IMR-90 (cell line): ENCODE measurements around the gene PIK3R3. TPM values are rescaled to one million over a fixed set of nuclear protein-coding genes. Genes with fewer than 3 reads are reported as not detected.

ENCODE experiments used
- ATAC-seq: fragments of 200-7000 bp; cut with Tn5 transposase; 2 replicates; pipeline ENCODE4 v1.9.1; 2020; ENCODE audit warnings: low read depth, mild to moderate bottlenecking, moderate library complexity
- BruUV-seq: library from RNA; stranded (reverse); fragments of 400-500 nt; replicated peaks from 2 replicates; lab custom pipeline; 2021; lab: Mats Ljungman, UMichigan
- CTCF ChIA-PET: fragments of 300-600 bp; formaldehyde crosslinking; extraction: SDS; loops from one replicate; lab custom pipeline; 2021; ENCODE audit warnings: antibody characterized with exemption; lab: Yijun Ruan, JAX
- POLR2A ChIA-PET: fragments of 300-600 bp; sonication (Branson Sonifier 250); formaldehyde crosslinking; loops from one replicate; lab custom pipeline; 2022; ENCODE audit warnings: antibody characterized with exemption; ENCODE audit not compliant: unreplicated experiment; lab: Charles Lee
- DNase-seq: peaks from one replicate; pipeline ENCODE4 v3.0.0; 2013
- H2AFZ ChIP-seq: replicated peaks from 2 replicates; pipeline ENCODE3; 2013; ENCODE audit warnings: low read length, mild to moderate bottlenecking; ENCODE audit not compliant: poor library complexity
- H2AK5ac ChIP-seq: 2 replicates; pipeline ENCODE4 v1.6.1; 2013; ENCODE audit warnings: low read depth, low read length, inconsistent platforms
- H2AK9ac ChIP-seq: replicated peaks from 2 replicates; pipeline ENCODE3; 2013; ENCODE audit warnings: mild to moderate bottlenecking, low read depth, low read length, moderate library complexity; ENCODE audit not compliant: poor library complexity
- H2BK120ac ChIP-seq: 2 replicates; pipeline ENCODE4 v1.6.1; 2013; ENCODE audit warnings: low read depth, low read length, inconsistent platforms
- H2BK15ac ChIP-seq: 3 replicates; pipeline ENCODE4 v1.6.1; 2013; ENCODE audit warnings: low read depth, low read length, inconsistent platforms
- H2BK20ac ChIP-seq: 2 replicates; pipeline ENCODE4 v1.6.1; 2013; ENCODE audit warnings: low read depth, mild to moderate bottlenecking, inconsistent platforms, low read length, moderate library complexity
- H2BK5ac ChIP-seq: 2 replicates; pipeline ENCODE4 v1.6.1; 2013; ENCODE audit warnings: mild to moderate bottlenecking, low read depth, low read length, inconsistent platforms; ENCODE audit not compliant: poor library complexity, severe bottlenecking
- H3K14ac ChIP-seq: replicated peaks from 2 replicates; pipeline ENCODE4 v1.6.1; 2013; ENCODE audit warnings: low read depth, low read length, inconsistent platforms
- H3K18ac ChIP-seq: 2 replicates; pipeline ENCODE4 v1.6.1; 2013; ENCODE audit warnings: low read depth, low read length, control low read depth
- H3K23ac ChIP-seq: 2 replicates; pipeline ENCODE4 v1.6.1; 2013; ENCODE audit warnings: low read depth, low read length, inconsistent platforms
- H3K27ac ChIP-seq: 2 replicates; pipeline ENCODE4 v1.5.1; 2013; ENCODE audit warnings: mild to moderate bottlenecking, control low read depth, low read length; ENCODE audit not compliant: insufficient read depth
- H3K27me3 ChIP-seq: 2 replicates; pipeline ENCODE4 v1.6.1; 2013; ENCODE audit warnings: low read length; ENCODE audit not compliant: control insufficient read depth, insufficient read depth
- H3K36me3 ChIP-seq: 2 replicates; pipeline ENCODE4 v1.6.1; 2013; ENCODE audit warnings: low read length, mixed read lengths; ENCODE audit not compliant: control insufficient read depth, insufficient read depth
- H3K4ac ChIP-seq: 2 replicates; pipeline ENCODE4 v1.6.1; 2013; ENCODE audit warnings: low read depth, low read length, inconsistent platforms
- H3K4me1 ChIP-seq: 2 replicates; pipeline ENCODE4 v1.6.1; 2013; ENCODE audit warnings: low read length, mixed read lengths; ENCODE audit not compliant: control insufficient read depth, insufficient read depth
- H3K4me2 ChIP-seq: 2 replicates; pipeline ENCODE4 v1.6.1; 2013; ENCODE audit warnings: low read depth, mild to moderate bottlenecking, control low read depth, low read length, moderate library complexity
- H3K4me3 ChIP-seq: 2 replicates; pipeline ENCODE4 v1.5.1; 2013; ENCODE audit warnings: low read depth, mild to moderate bottlenecking, control low read depth, low read length, moderate library complexity; ENCODE audit not compliant: insufficient read depth
- H3K56ac ChIP-seq: 2 replicates; pipeline ENCODE4 v1.6.1; 2013; ENCODE audit warnings: low read length, inconsistent platforms; ENCODE audit not compliant: insufficient read depth; ENCODE audit errors: extremely low read depth
- H3K79me1 ChIP-seq, 2 experiments: 2 replicates each; pipeline ENCODE4 v1.6.1; 2013; ENCODE audit warnings: low read length in 2 of 2, inconsistent platforms in 1 of 2, low read depth in 1 of 2
- H3K9ac ChIP-seq: 2 replicates; pipeline ENCODE4 v1.6.1; 2013; ENCODE audit warnings: low read depth, low read length, control low read depth
- H3K9me1 ChIP-seq: 2 replicates; pipeline ENCODE4 v1.6.1; 2013; ENCODE audit warnings: low read length, inconsistent platforms; ENCODE audit not compliant: insufficient read depth
- H3K9me3 ChIP-seq: 2 replicates; pipeline ENCODE4 v1.6.1; 2013; ENCODE audit warnings: low read length; ENCODE audit not compliant: control insufficient read depth, insufficient read depth
- H4K20me1 ChIP-seq: 2 replicates; pipeline ENCODE4 v1.6.1; 2013; ENCODE audit warnings: low read length, inconsistent platforms; ENCODE audit not compliant: insufficient read depth
- H4K5ac ChIP-seq: 2 replicates; pipeline ENCODE4 v1.6.1; 2013; ENCODE audit warnings: mild to moderate bottlenecking, low read depth, low read length, control low read depth
- H4K8ac ChIP-seq, 2 experiments: 2 replicates each; pipeline ENCODE4 v1.6.1; 2013; ENCODE audit warnings: low read depth in 2 of 2, low read length in 2 of 2, control low read depth in 1 of 2, inconsistent platforms in 1 of 2
- H4K91ac ChIP-seq: 2 replicates; pipeline ENCODE4 v1.6.1; 2013; ENCODE audit warnings: low read depth, low read length, inconsistent platforms; ENCODE audit not compliant: insufficient read depth
- CTCF ChIP-seq: conservative IDR thresholded peaks from 2 replicates; pipeline ENCODE4 v1.5.1; 2012; ENCODE audit warnings: mild to moderate bottlenecking, low read depth, low read length, improper control_type of control experiment
- ELK1 ChIP-seq: fragments of 150-350 bp; IDR thresholded peaks from 2 replicates; pipeline ENCODE4 v1.6.1; 2016; ENCODE audit warnings: low read depth, mild to moderate bottlenecking, low read length, moderate library complexity, borderline replicate concordance
- FOS ChIP-seq: fragments of 150-350 bp; IDR thresholded peaks from 2 replicates; pipeline ENCODE4 v1.6.1; 2016; ENCODE audit warnings: low read depth, low read length
- MAZ ChIP-seq: IDR thresholded peaks from 2 replicates; pipeline ENCODE4 v1.6.1; 2012; ENCODE audit warnings: low read depth, mild to moderate bottlenecking, low read length, improper control_type of control experiment, moderate library complexity, borderline replicate concordance
- NFE2L2 ChIP-seq: fragments of 150-350 bp; IDR thresholded peaks from 2 replicates; pipeline ENCODE4 v1.6.1; 2016; ENCODE audit warnings: low read depth, mild to moderate bottlenecking, low read length
- POLR2A ChIP-seq: IDR thresholded peaks from 2 replicates; pipeline ENCODE4 v1.6.1; 2012; ENCODE audit warnings: mild to moderate bottlenecking, low read depth, low read length
- RAD21 ChIP-seq: IDR thresholded peaks from 2 replicates; pipeline ENCODE4 v1.6.1; 2012; ENCODE audit warnings: low read length, improper control_type of control experiment
- RCOR1 ChIP-seq: IDR thresholded peaks from 2 replicates; pipeline ENCODE4 v1.6.1; 2012; ENCODE audit warnings: mild to moderate bottlenecking, low read length, improper control_type of control experiment; ENCODE audit not compliant: insufficient replicate concordance
- SMC3 ChIP-seq: fragments of 150-350 bp; IDR thresholded peaks from 2 replicates; pipeline ENCODE4 v1.6.1; 2016; ENCODE audit warnings: low read depth, mild to moderate bottlenecking, antibody characterized with exemption, low read length, moderate library complexity
- USF2 ChIP-seq: fragments of 150-350 bp; IDR thresholded peaks from 2 replicates; pipeline ENCODE4 v1.6.1; 2017; ENCODE audit warnings: mild to moderate bottlenecking, antibody characterized with exemption, low read length, low read depth
- WGBS, 2 experiments: methylation state at CpG; one replicate each; pipeline versions ENCODE4 v1.1.5 to v1.1.7; 2013; ENCODE audit warnings: missing lambda C conversion rate in 2 of 2; ENCODE audit not compliant: insufficient read length in 1 of 2; ENCODE audit errors: extremely low coverage in 2 of 2; 5-methylcytosine and 5-hydroxymethylcytosine counted together
- dilution Hi-C: fragments of 300-500 bp; cut with HindIII; formaldehyde crosslinking; loops from one replicate; pipeline ENCODE4 v1.14.3; 2018; ENCODE audit warnings: low sequenced_read_pairs; ENCODE audit not compliant: unreplicated experiment
- in situ Hi-C: fragments of 300-500 bp; cut with MboI; formaldehyde crosslinking; loops from 3 replicates; pipeline ENCODE4 v1.14.3; 2019; ENCODE audit warnings: low sequenced_read_pairs, inconsistent platforms, mixed read lengths
- intact Hi-C: fragments of 100-400 bp; cut with micrococcal nuclease; formaldehyde crosslinking; loops from 2 replicates; pipeline ENCODE4 v1.10.0; 2022
- polyA plus RNA-seq, 3 experiments: library from polyadenylated mRNA; depleted of rRNA; stranded (reverse); fragments of >200 nt; gene quantifications; 2 replicates each; pipeline ENCODE4 v1.2.3, GENCODE V29; 2012; ENCODE audit warnings: low replicate concordance in 1 of 3
- total RNA-seq: library from RNA; depleted of rRNA; stranded (reverse); fragments of >200 nt; gene quantifications from 2 replicates; pipeline ENCODE4 v1.2.3, GENCODE V29; 2012

Gene PIK3R3
- total and polyA plus RNA-seq, 2 of the 4 experiments (the other 2 are of a cell fraction), result 5.3 to 9.9 TPM

GRCh38 chr1:46056325-46056724 lies 76.1 kb downstream of the PIK3R3 start:
- Histone ChIP-seq H3K56ac (no peak overlapping the region), H3K4me2 (no peak overlapping the region), H4K5ac (no peak overlapping the region), H3K79me1 (no peaks in the 10 kb centered on the region), H2BK120ac (no peak overlapping the region), H4K20me1 (no peaks in the 10 kb centered on the region), H3K9me1 (no peaks in the 10 kb centered on the region; the same call in 1 of the 2 replicates), H3K9ac (no peak overlapping the region), H3K36me3 (peaks cover 2% of the 10 kb centered on the region; the same call in 1 of the 2 replicates), H4K8ac (no peak overlapping the region), H3K14ac (no peak overlapping the region), H2AFZ (no peak overlapping the region), H2BK20ac (no peak overlapping the region), H2AK9ac (no peak overlapping the region), H3K27me3 (no peaks in the 10 kb centered on the region), H3K18ac (no peak overlapping the region), H3K4ac (no peak overlapping the region), H3K27ac (no peak overlapping the region), H3K23ac (no peak overlapping the region), H2BK5ac (no peak overlapping the region), H3K4me1 (no peaks in the 10 kb centered on the region), H4K91ac (no peak overlapping the region), H2AK5ac (no peak overlapping the region), H3K4me3 (no peak overlapping the region), H3K9me3 (no peaks in the 10 kb centered on the region), H2BK15ac (no peak overlapping the region)
- intact Hi-C loops (loop anchor here (5.0 kb wide), 1 partner anchor 121 kb away; the partner anchor contains the start of genes P3R3URF and TSPAN1), dilution Hi-C loops (no loop called here), in situ Hi-C loops (no loop called here)
- TF ChIP-seq MAZ, result no peak
- TF ChIP-seq RCOR1, result no peak
- TF ChIP-seq CTCF, result no peak
- TF ChIP-seq FOS, result no peak
- no peak for TF ChIP-seq USF2
- TF ChIP-seq SMC3, result no peak
- no peak for TF ChIP-seq POLR2A
- no peak for TF ChIP-seq ELK1
- no peak for TF ChIP-seq NFE2L2
- no peak for TF ChIP-seq RAD21
- DNase-seq (no peak), ATAC-seq (no peak)
- ChIA-PET CTCF (no interaction called here), POLR2A (no interaction called here)
- whole genome bisulfite sequencing, 2 experiments, result no CpG with 5 or more reads among the region's 5 CpGs
- BruUV-seq, result no TSS peak
